ENCODE measurements around the gene CORO7.

The CORO7 gene

DNA sequence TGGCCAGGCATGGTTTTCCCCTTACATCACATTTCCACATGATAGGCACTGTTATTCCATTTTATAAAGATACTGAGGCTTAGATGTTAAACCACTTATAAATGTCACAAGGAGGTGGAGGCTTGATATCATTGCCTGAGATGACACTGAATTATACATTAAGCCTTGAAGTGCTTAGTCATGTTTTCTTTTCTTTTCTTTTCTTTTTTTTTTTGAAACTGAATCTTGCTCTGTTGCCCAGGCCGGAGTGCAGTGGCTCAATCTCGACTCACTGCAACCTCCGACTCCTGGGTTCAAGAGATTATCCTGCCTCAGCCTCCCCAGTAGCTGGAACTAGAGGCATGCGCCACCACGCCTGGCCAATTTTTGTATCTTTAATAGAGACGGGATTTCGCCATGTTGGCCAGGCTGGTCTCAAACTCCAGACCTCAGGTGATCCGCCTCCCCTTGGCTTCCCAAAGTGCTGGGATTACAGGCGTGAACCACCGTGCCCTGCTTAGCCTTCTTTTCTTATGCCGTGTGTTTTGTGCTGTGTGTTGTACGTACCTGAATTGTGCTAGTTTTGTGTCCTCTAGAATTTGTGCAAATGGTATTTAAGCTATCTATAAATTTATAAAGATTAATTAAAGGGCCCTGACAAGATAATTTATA lies 10.5 kb upstream of the CORO7 start:
- DNase-seq (ENCODE audit: low read depth in 2 of 3, low spot score in 2 of 3), result no peak

DNA sequence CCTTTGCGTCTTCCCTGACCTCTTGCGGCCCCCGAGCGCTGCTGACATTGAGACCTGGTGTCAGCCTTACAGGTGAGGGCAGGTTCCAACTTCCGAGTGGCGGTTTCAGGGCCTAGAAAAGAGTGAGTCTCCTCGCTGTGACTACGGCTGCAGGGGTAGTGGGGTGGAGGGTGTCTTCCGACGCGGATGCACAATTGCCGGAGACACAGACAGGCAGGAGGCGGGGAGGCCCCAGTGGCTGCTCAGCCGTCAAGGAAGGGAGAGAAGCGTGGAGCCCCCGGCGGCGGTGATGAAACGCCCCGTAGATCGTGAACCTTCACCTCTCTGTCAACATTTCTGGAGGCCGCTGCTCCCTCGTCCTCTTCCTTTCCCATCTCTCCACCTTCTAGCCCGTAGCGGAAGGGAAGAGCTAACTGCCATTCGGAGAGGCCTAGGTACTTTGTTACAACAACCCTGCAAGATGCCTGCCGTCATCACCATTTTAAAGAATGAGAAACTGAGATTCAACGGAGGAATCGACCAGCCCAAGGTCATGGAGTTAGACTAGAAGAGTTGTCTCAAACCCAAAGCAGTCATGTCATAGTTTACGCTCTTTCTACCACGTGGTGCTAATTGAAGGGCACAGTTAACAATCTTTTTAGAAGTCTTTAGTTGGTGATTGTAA lies 9.8 kb upstream of the CORO7 start:
- DNase-seq (ENCODE audit: low read depth in 2 of 3, low spot score in 2 of 3), result no peak

DNA sequence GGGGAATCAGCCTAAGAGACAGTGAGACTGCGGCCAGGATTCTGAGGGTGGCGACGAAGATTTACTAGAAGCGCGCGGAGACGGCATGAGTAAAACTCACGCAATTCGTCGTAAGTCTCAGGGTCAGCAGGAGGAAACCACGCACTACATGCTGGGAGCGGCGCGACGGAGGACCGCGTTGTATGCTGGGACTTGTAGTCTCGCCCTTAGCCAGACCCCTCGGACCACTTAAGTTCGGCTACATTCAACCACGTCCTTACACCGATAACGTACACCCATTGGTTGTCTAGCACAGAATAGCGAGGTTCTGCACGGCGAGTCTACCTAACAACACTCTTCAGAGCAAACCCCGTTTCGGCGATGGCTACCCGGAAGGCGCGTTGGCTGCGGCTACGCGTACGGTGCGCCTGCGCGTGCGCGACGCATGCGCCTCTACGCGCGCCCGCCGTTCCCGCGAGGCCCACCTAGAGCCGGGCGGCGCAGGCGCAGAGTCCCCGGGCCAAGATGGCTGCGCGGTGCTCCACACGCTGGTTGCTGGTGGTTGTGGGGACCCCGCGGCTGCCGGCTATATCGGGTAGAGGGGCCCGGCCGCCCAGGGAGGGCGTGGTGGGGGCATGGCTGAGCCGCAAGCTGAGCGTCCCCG lies 9.1 kb upstream of the CORO7 start, which contains the start of gene DNAJA3:
Gene DNAJA3, plus strand, starts transcription at position 491 of the 643 bp plus-strand sequence. Its CDS starts 14 bp downstream, at position 505.
- peak; percentile 81 to 83 (median 82) for DNase-seq (ENCODE audit: low read depth in 2 of 3, low spot score in 2 of 3)

DNA sequence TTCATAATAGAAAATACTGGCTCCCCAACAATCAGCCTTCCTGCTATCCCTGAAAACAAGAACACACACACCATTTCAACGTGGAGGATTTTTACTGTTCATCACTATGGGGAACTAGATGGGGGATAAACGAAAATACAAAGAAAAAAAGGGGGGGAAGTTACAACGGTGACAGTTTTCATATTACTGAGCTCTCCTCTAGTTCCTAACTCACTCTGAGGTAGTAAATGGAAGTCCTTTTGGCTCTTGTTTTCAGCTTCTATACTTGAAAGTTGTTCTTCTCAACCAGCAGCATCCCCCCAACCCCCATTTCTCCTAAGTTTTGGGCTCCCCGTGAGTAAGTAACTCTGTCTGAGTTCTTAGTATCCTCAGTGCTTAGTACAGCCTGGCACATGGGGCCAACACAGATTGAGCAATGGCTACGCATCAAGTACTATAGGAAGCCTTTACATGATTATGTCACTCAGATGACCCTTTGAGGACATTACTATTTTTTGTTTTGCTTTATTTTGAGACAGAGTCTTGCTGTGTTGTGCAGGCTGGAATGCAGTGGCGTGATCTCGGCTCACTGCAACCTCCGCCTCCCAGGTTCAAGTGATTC lies 4.2 kb upstream of the CORO7 start:
- no peak for DNase-seq (ENCODE audit: low read depth in 2 of 3, low spot score in 2 of 3)

DNA sequence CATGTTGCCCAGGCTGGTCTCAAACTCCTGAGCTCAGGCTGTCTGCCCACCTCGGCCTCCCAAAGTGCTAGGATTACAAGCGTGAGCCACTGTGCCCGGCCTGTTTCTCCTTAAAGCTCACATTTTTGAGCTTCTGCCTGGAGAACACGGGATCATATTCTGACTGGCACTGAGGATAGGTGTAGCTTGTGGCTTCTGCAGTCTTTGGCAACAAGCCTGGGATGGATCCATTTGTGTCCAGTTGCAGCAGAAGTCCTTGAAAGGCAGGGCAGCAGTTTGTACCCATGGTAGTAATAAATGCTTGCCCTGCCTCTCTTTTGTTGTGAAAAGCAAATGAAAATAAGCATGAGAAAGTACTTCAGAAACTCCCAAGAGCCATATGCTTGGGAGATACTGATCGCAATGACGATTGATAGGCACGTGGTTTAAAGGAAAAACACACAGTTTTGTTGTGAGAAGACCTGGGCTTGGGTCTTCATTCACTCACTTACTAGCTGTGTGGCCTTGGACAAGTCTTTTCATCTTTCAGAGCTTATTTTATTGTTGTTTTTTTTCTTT lies 3.1 kb upstream of the CORO7 start:
- DNase-seq (ENCODE audit: low read depth in 2 of 3, low spot score in 2 of 3), result no peak

DNA sequence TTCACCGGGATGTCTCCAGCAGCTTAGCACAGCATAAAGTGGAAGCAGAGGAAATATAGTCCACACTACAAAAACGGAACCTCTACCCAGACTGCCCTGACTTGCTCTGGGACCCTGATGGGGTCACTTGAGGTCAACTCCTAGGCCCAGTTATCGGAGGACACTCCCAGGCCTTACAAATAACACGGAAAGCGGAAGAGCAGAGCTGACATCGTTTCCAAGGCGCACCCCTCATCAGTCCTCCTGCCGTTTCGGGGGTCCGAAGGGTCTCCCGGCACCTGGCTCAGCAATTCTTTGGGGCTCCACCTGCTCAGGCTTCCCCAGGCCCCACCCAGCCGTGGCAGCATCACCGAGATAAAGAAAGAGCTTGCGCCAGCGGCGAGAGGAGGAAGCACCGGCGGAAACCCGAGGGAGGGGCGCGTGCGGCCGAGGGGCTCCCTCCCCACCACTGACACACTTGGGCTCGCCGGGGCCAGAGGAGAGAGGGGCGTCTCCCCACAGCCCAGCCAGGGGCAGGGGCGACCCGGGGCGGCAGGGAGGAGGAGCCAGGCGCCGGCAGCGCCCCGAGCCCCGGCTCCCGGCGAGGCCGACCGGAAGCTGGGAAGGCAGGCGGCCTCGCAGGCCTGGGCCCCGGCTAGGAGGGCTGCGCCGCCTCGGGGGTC lies 727 bp downstream of the CORO7 start:
- DNase-seq (ENCODE audit: low read depth in 2 of 3, low spot score in 2 of 3), result peak in 2 of 3 experiments; percentile 36 to 49

DNA sequence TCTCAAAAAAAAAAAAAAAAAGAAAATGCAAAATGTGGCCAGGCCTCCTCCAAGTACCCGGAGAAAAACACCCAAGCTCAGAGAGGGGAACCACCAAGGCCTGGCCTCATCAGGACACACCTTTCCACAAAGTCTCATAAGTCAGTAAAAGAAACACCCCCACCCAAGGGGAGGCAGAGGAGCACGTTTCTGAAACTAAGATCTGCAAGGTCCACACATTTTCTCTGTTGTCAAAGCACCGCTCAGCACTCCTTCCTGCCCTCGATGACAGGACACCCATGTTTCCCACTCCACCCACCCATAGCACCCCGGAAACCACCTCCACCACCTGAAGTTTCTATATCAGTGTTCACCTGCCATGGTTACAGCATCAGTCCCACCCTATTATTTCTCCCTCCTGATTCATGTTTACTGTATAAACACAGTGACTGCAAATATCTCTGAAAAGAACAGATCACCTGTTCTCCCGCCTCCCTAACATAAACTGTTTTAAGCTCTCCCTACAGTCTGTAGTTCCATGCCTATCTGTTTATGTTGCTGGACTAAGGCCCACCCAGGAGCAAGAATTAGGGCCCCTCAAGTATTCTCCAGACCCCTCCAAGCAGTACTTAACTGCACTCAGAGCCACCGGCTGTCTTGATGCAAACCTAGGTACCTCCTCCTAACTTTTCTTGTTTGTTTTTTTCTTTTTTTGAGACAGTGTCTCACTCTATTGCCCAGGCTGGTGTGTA lies 2.0 kb downstream of the CORO7 start:
- DNase-seq (ENCODE audit: low read depth in 2 of 3, low spot score in 2 of 3), result peak; percentile 37 to 66 (median 55)

DNA sequence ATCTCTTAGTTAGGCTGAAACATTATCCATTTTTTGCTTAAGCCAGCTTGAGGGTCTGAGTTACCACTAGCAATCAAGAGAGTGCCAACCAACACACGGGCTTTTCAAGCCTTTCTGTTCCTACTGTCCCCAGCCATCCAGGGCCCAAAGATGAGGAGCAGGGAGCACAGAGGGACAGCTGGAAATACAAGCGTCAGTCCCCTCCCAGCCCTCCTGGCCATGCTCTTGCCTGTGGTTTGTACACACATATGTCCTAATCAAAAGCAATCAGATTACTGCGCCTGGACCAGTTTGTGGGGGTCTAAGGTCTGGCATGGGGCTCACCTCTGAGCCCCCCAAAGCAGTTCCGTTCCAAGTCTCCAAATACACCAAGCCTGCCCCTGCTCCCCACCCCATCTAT lies 3.5 kb downstream of the CORO7 start:
- no peak for DNase-seq (ENCODE audit: low read depth in 2 of 3, low spot score in 2 of 3)

DNA sequence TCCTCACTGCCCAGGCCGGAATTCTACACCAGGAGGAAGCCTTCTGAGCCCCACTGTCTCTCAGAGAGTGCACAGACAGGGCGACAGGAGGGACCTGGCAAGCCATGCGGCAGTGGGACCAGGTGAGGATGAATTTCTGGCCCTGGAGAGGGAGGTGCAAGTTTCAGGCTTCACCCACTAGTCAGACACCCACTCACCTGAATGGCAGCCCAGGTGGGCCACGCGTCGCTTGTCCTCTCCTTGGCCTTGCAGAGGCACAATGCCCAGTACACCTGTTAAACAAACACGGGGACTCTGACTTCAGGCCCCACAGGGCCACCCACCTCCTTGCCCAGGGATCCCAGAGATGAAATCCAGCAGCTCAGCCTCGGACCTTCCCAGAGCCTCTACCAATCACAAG lies 4.2 kb downstream of the CORO7 start:
- no peak for DNase-seq (ENCODE audit: low read depth in 2 of 3, low spot score in 2 of 3)

DNA sequence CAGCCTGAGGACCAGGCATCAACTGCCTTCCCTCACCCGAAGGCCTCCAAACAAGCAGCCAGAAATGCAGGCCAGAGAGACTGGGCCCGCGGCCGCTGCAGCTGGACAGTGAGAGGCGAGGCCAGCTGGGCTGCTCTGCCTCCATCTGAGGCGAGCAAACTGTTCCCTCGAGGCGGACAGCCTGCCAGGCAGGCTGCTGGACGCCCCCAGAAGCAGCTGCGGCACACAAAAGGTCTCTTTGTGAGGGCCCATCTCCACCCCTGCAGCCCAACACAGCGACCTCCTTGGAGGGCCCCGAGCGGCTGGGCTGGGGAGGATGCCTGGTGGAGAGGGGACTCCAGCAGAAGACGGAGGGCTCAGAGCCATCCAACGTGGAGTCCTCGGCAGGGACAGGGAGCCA lies 4.7 kb downstream of the CORO7 start:
- no peak for DNase-seq (ENCODE audit: low read depth in 2 of 3, low spot score in 2 of 3)

DNA sequence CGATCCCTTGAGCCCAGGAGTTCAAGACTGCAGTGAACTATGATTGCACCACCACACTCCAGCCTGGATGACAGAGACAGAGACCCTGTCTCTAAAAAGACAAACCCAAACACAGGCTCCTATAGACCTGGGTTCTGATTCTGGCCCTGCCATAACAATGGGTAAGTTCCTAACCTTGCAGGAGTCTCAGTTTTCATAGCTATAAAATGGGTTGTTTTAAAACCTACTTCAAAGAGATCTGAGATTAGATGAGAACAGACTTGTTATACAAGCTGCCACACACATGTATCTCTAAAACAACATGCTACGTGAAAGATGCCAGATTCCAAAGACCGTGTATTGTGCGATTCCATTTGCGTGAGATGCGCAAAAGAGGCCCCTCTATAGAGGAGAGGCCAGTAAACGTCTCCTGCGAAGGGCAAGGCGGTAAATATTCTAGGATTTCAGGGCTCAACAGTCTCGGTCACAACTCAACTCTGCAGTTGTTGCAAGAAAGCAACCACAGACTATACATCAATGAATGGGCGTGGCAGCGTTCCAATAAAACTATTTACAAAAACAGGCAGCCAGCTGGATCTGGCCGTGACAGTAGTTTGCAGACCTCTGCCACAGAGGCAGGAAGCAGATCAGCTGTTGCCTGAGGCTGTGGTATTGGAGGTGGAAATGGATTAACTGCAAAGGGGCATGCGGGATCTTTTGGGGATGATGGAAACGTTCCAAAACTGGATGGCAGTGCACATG lies 5.9 kb downstream of the CORO7 start:
- DNase-seq (ENCODE audit: low read depth in 2 of 3, low spot score in 2 of 3), result no peak

DNA sequence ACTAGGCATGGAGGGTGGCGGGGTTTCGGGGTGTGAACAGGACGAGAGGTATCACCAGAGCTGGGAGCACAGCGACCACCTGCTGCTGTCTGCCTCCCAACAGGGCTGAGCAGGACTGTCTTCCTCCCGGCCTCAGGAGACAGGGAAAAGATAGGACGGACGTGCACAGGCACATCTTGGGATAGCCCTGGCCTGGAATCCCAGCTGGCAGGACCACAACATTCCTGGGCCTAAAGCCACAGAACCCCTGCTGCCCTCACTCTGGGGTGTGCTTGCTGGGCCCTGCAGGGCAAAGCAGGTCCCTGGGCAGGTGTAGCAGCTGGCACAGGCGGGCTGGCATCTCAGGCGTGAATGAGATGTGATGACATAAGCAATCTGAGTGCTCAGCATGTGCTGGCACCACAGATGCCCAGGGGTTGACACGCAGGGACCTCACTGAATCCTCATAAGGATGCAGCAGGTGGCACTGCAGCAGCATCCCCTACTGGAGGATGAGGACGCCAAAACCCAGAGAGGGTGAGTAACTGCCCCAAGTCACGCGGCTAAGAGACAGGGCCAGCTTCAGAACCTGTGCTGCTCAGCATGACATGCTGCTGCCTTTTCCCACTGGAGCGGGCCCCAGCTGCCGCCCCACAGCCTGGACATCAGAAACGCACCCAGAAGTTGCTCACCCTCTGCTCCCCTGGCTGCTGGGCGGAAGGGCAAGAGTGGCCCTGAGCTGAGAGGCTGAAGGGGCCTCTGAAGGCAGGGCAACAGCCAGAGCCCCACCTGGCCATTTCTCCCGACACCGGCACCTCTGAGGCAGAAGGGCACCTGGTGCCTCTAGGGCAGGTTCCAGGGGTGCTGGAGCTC lies 7.1 kb downstream of the CORO7 start:
- no peak for DNase-seq (ENCODE audit: low read depth in 2 of 3, low spot score in 2 of 3)

DNA sequence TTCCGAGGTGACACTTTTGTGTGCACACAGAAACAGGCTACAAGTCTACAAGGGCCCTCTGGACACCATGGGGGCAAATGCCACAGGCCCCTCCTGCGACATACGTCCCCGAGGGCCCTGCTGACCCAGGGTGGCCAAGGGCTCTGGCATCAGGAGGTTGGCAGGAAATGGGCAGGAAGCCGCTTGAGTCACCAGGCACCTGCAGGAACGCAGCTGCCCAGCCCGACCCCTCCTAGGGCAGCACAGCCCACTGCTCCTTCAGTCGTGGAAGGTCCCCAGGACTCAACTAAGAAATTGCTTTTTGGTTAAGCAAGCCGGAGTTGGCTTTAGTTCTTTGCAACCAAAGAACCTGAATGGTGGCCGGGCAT lies 8.1 kb downstream of the CORO7 start:
- DNase-seq (ENCODE audit: low read depth in 2 of 3, low spot score in 2 of 3), result no peak

DNA sequence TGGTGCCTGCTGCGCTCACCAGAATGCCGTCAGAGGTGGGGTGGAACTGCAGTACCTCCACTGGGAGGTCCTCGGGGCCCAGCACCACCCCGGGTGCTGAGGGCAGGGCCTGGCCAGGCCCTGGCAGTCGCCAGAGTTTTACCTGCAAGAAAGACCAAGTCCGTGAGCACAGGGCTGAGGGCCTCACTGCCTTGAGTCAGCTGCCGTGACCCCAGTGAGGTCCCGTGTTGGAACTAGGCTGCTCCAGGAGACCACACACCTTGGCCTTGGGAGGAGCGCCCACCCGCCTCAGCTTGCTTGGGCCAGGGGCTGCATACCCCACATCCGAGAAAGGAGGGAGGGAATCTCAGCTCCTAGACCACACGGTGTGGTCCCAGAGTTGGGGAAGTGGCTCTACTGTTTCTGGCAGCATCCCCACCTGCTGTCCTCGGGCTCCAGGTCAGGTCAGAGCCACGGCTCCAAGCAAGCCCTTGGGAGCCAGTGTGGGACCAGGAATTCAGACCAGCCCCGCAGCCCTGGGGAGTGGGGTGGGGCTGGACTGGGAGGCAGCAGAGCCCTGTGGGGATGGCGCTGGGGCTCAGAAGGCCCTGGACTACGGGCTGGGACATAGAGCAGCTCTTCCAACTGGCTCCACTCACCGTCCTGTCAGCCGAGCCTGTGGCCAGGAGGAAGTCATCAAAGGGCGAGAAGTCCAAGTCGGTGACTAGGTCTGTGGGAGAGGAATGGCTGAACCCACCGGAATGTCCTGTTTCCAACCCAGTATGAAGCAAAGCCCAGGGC lies 8.7 kb downstream of the CORO7 start:
- no peak for DNase-seq (ENCODE audit: low read depth in 2 of 3, low spot score in 2 of 3)

DNA sequence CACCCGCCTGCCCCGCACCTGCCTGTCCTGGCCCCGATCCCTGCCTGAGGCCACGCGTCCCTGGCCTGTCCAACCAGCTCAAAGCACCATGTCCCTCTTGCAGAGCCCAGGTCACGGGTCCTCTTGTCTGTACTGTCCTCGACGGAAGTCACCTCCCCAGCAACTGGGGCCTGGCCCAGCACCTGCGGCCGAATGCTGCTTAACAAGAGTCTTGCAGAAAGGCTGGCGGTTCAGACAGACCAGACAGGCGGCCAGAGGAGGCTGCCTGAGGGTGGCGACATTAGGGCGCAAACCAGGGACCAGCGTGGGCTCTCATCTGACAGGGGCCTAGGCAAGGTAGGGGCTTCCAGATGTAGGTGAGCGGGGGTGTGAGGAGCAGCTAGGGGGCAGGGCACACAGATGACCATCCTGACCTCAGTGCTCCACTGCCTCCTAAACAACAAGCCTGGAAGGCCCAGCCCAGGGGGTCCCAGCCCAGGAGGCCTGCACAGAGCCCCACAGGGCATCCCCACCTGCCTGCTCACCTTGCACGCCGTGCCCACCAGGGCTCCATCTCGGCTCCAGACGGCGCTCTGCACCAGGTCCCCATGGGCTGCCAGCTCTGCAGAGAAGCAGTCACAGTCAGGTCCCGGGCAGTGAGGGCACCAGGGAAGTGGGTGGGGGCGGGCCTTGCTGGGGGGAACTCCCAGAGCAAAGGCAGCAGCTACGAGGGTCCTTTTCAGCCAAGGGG lies 11.3 kb downstream of the CORO7 start:
- DNase-seq (ENCODE audit: low read depth in 2 of 3, low spot score in 2 of 3), result no peak

DNA sequence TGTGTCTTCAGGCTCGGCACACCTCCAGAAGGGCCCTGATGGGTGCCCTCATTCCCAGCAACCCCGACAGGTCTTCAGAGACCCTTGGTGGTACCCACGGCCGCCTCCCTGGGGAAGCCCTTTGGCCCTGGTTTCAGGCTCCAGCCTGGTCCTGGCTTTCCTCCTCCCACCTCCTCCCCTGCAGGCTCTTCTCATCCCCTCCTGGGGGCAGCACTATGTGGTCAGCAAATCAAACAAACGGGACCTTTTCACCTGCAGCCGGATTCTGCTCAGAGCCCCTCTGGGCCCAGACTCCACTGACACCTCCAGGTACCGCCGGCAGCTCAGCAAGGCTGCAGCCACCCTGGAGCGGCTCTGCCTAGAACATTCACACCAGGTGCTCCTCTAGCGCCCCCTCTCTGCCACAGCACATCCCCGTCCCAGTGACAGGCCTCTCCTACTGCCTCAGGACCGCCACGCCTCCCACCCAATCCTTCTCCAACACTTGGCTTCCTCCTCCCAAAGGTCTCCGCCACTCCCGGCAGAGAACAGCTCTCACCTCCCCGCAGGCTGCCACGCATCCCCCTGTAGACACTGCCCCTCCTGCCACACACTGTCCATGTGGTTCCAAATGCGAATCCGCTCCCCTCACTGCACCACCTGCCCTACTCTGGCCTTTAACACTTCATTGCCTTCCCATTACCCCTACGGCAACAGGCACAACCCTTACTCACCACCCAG lies 12.0 kb downstream of the CORO7 start:
- DNase-seq (ENCODE audit: low read depth in 2 of 3, low spot score in 2 of 3), result no peak
